Activated CD8-positive, alpha-beta T cell treated with anti-CD3 and anti-CD28 coated beads for 36 hours (primary cell): ENCODE results near the gene KPNA1. TPM values are rescaled to one million over a fixed set of nuclear protein-coding genes. Genes with fewer than 3 reads are reported as not detected.

Source experiments
- ATAC-seq: fragments of 200-7000 bp; cut with Tn5 transposase; one replicate; pipeline ENCODE4 v1.10.0; 2021; ENCODE audit warnings: mild to moderate bottlenecking, moderate library complexity
- CTCF ChIA-PET: fragments of 350-600 bp; sonication (Branson Sonifier 250); formaldehyde crosslinking; loops from one replicate; lab custom pipeline; 2021; ENCODE audit warnings: antibody characterized with exemption; lab: Charles Lee
- POLR2A ChIA-PET: fragments of 350-600 bp; sonication (Branson Sonifier 250); formaldehyde crosslinking; loops from one replicate; lab custom pipeline; 2021; ENCODE audit warnings: antibody characterized with exemption; lab: Charles Lee
- DNase-seq: peaks from one replicate; pipeline ENCODE4 v3.0.0-alpha.2; 2020
- H3K27ac Mint-ChIP-seq: one replicate; pipeline ENCODE4 v1.8.0; 2021; ENCODE audit warnings: mild to moderate bottlenecking, mixed read lengths
- H3K27me3 Mint-ChIP-seq: one replicate; pipeline ENCODE4 v1.8.0; 2021; ENCODE audit warnings: mixed read lengths
- H3K36me3 Mint-ChIP-seq: one replicate; pipeline ENCODE4 v1.8.0; 2021; ENCODE audit warnings: low read depth, mixed read lengths
- H3K4me1 Mint-ChIP-seq: one replicate; pipeline ENCODE4 v1.8.0; 2021; ENCODE audit warnings: low read depth, mixed read lengths
- H3K4me3 Mint-ChIP-seq: one replicate; pipeline ENCODE4 v1.8.0; 2021; ENCODE audit warnings: mild to moderate bottlenecking, moderate library complexity, mixed read lengths
- H3K9me3 Mint-ChIP-seq: one replicate; pipeline ENCODE4 v1.8.0; 2021; ENCODE audit warnings: mixed read lengths
- intact Hi-C: fragments of 100-400 bp; cut with micrococcal nuclease; formaldehyde crosslinking; loops from one replicate; pipeline ENCODE4 v1.10.0; 2022
- total RNA-seq, 2 experiments: library from RNA; stranded (reverse); gene quantifications; one replicate each; pipeline ENCODE4 v1.2.3, GENCODE V29; 2021
- TF ChIP-seq, protein P1 (sequence below): fragments of 200-600 bp; IDR thresholded peaks from one replicate; pipeline ENCODE4 v1.8.0; 2022; ENCODE audit warnings: antibody characterized with exemption, mild to moderate bottlenecking

The KPNA1 gene
- total RNA-seq, 2 experiments from 2014 or later: 46.6 to 47.4 TPM

DNA sequence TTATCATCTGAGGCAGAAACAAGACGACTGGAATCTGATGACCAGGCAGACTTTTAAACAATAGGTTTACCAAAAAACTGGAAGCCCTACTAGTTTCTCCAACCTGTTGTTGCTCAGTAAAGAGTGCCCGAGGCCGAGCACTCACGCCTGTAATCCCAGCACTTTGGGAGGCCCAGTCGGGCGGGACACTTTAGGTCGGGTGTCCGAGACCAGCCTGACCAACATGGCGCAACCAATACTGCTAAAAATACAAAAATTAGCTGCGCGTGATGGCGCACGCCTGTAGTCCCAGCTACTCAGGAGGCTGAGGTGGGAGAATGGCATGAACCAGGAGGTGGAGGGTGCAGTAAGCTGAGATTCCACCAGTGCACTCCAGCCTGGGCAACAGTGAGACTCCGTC, 97.8 kb downstream of the KPNA1 start:
- TF ChIP-seq, protein P1, sequence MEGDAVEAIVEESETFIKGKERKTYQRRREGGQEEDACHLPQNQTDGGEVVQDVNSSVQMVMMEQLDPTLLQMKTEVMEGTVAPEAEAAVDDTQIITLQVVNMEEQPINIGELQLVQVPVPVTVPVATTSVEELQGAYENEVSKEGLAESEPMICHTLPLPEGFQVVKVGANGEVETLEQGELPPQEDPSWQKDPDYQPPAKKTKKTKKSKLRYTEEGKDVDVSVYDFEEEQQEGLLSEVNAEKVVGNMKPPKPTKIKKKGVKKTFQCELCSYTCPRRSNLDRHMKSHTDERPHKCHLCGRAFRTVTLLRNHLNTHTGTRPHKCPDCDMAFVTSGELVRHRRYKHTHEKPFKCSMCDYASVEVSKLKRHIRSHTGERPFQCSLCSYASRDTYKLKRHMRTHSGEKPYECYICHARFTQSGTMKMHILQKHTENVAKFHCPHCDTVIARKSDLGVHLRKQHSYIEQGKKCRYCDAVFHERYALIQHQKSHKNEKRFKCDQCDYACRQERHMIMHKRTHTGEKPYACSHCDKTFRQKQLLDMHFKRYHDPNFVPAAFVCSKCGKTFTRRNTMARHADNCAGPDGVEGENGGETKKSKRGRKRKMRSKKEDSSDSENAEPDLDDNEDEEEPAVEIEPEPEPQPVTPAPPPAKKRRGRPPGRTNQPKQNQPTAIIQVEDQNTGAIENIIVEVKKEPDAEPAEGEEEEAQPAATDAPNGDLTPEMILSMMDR: no peak
- Mint-ChIP-seq H3K27me3 (no peaks in the 10 kb centered on the region), H3K36me3 (peaks cover 49% of the 10 kb centered on the region), H3K4me1 (peaks cover 44% of the 10 kb centered on the region), H3K4me3 (peak overlapping the region; percentile 97), H3K9me3 (no peaks in the 10 kb centered on the region), H3K27ac (peak overlapping the region; percentile 98)
- POLR2A ChIA-PET: interaction anchor here (0.8 to 2.9 kb wide), 6 partner anchors 9 to 761 kb away, joined by 3 to 19 read pairs (median 4); partner anchors contain the start of genes FAM162A and MIX23
- no peak for DNase-seq
- no peak for ATAC-seq
- intact Hi-C loops: loop anchor here (10.0 kb wide), 1 partner anchor 268 kb away; the partner anchor contains the start of gene PARP14
- CTCF ChIA-PET: interaction anchor here (1.0 to 3.9 kb wide), 7 partner anchors 9 to 262 kb away, joined by 3 to 23 read pairs (median 5); partner anchors contain the start of gene FAM162A

DNA sequence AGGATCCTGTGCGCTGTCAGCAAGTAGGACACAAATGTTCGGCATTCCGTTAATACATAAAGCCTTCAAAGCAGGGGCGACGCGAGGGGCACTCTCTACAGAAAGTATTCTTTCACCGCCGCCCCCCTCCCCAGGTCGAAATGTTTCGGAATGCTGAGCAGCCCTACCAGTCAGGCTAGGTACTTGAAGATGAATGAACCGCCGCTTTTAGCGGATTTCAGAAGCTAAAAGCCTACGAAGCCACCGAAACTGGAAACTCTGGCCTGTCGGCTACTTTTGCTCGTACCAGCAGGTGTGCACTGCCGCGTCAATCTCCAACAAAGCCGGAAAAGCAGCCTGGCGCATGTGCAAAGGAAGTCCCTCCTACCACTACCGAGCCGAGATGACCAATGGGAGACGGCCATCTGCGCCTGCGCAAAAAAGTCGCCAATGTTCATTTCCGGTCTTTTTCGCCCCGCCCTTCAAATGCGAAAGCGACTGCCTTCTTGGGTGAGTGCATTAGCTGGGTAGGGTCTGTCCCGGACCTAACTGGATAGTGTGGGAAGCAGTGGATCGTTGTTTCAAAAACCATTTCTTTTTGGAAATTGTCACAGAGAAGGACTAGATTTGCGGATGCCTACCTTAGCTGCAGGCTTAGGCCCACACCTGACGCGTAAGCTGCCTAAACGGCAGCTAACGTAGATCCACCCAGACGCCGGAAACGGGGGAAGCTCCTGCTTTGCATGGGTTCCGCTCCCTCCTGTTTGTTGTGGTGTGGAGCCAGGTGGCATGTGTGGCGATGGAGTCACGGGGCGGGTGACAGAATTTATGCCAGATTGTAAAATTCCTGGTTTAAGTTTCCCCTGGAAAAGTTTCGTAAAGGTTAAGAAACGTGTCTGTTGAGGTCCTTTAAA, 98.7 kb downstream of the KPNA1 start, which contains the start of gene WDR5B:
TSS of gene WDR5B (minus strand) at position 301 of the 893 bp plus-strand sequence. CDS start 534 bp downstream, outside the sequence.
- Mint-ChIP-seq H3K36me3 (peaks cover 47% of the 10 kb centered on the region), H3K9me3 (no peaks in the 10 kb centered on the region), H3K4me1 (peaks cover 46% of the 10 kb centered on the region), H3K4me3 (peak within 1 kb of the TSS; percentile 97), H3K27me3 (no peaks in the 10 kb centered on the region), H3K27ac (peak within 1 kb of the TSS; percentile 98)
- DNase-seq: peak; percentile 99
- ChIA-PET CTCF (interaction anchor here (0.8 to 3.9 kb wide), 10 partner anchors 8 to 263 kb away, joined by 3 to 23 read pairs (median 4); partner anchors contain the start of genes FAM162A and MIX23), POLR2A (interaction anchor here (0.9 to 2.9 kb wide), 10 partner anchors 8 to 760 kb away, joined by 3 to 19 read pairs (median 3); partner anchors contain the start of genes DTX3L, FAM162A and MIX23)
- peak; percentile 90 for ATAC-seq
- TF ChIP-seq, protein P1: no peak
- intact Hi-C loops: loop anchor here (10.0 kb wide), 1 partner anchor 269 kb away; the partner anchor contains the start of gene PARP14

DNA sequence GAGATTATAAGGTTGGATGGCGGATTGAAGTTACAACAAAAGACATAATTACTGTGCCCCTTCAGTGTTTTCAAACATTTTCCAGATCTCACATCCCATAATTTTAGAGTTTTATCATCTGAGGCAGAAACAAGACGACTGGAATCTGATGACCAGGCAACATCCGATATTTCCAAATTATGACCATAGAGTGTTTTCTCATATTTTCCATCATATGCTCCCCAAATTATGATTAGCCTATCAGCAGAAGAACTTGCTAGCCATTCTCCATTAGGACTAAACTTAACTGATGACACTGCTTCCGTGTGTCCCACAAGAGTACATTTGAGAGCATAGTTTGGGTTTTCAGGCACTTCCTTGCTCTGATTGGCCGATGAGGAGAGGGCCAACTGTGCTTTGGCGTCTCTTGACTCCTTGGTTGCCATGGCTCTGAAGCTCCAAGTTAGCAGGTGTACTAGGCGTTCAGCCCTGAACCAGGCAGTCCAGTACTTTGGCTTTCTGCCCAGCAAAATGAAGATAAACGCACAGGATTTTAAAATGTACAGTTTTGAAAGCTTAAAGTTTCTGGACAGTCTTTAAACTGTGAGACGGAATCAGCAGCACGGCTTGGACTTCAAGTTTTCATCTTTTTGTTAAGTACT, 99.5 kb downstream of the KPNA1 start:
- peaks cover 51% of the 10 kb centered on the region for H3K4me1 Mint-ChIP-seq
- no peaks in the 10 kb centered on the region for H3K9me3 Mint-ChIP-seq
- peak overlapping the region; percentile 97 for H3K4me3 Mint-ChIP-seq
- H3K27ac Mint-ChIP-seq: peak overlapping the region; percentile 98
- H3K27me3 Mint-ChIP-seq: no peaks in the 10 kb centered on the region
- POLR2A ChIA-PET: interaction anchor here (1.0 to 2.9 kb wide), 8 partner anchors 9 to 150 kb away, joined by 3 to 19 read pairs (median 3); partner anchors contain the start of genes DTX3L, FAM162A and MIX23
- peaks cover 51% of the 10 kb centered on the region for H3K36me3 Mint-ChIP-seq
- DNase-seq: peak; percentile 73
- CTCF ChIA-PET: interaction anchor here (1.4 to 3.9 kb wide), 7 partner anchors 7 to 264 kb away, joined by 4 to 23 read pairs (median 5); partner anchors contain the start of genes FAM162A and MIX23
- TF ChIP-seq, protein P1: no peak
- ATAC-seq: peak; percentile 56
- intact Hi-C loops: loop anchor here (10.0 kb wide), 1 partner anchor 270 kb away; the partner anchor contains the start of gene PARP14

DNA sequence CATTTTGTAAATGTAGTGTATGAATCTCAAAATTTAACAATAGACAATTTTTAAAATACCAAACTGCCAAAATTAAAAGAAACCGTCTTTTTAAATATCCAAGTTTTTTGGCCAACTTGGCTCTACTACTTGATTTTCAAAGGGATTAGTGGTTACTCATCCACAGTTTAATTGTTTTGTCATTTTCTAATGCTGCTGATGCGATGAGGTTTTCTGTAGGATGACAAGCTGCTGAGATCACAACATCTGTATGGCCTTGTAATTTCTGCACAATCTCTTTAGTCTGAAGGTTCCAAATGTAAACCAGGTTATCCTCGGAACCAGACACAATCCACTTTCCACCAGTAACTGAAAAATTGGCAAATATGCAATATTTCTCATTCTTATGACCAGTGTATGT, 100.3 kb downstream of the KPNA1 start:
- H3K27me3 Mint-ChIP-seq: no peaks in the 10 kb centered on the region
- ATAC-seq (no peak), DNase-seq (no peak)
- peak overlapping the region; percentile 98 for H3K27ac Mint-ChIP-seq
- peaks cover 52% of the 10 kb centered on the region for H3K4me1 Mint-ChIP-seq
- CTCF ChIA-PET: interaction anchor here (1.7 to 3.9 kb wide), 2 partner anchors 29 to 265 kb away, joined by 4 to 23 read pairs; partner anchors contain the start of gene FAM162A
- peaks cover 54% of the 10 kb centered on the region for H3K36me3 Mint-ChIP-seq
- H3K9me3 Mint-ChIP-seq: no peaks in the 10 kb centered on the region
- TF ChIP-seq, protein P1: no peak
- peak overlapping the region; percentile 97 for H3K4me3 Mint-ChIP-seq
- intact Hi-C loops: loop anchor here (10.0 kb wide), 1 partner anchor 270 kb away; the partner anchor contains the start of gene PARP14
- POLR2A ChIA-PET: no interaction called here
